Bronchial epithelial cell (primary cell): ENCODE results near the gene RUNX1. TPM values are rescaled to one million over a fixed set of nuclear protein-coding genes. Genes with fewer than 3 reads are reported as not detected.
"Not testable (repeated sequence)": the region's sequence is repeated elsewhere in the genome, so short reads cannot be mapped to it uniquely, and the experiment has no call there.

Experiments
- DNase-seq: peaks from one replicate; pipeline ENCODE4 v3.0.0-alpha.2; 2010; ENCODE audit warnings: low read depth
- FAIRE-seq: peaks from 2 replicates; lab custom pipeline; 2011; peaks lifted over from hg19 to GRCh38; lab: Jason Lieb, UNC
- H3K27me3 ChIP-seq: 2 replicates; pipeline ENCODE4 v1.5.1; 2011; ENCODE audit warnings: low read length; ENCODE audit not compliant: control insufficient read depth, insufficient read depth
- H3K36me3 ChIP-seq: 2 replicates; pipeline ENCODE4 v1.5.1; 2011; ENCODE audit warnings: low read length; ENCODE audit not compliant: control insufficient read depth, insufficient read depth
- H3K4me3 ChIP-seq: 2 replicates; pipeline ENCODE4 v1.5.1; 2011; ENCODE audit warnings: mild to moderate bottlenecking, low read depth, low read length, control low read depth
- CTCF ChIP-seq: IDR thresholded peaks from 2 replicates; pipeline ENCODE4 v1.5.1; 2011; ENCODE audit warnings: mild to moderate bottlenecking, moderate library complexity, low read length, control low read depth, inconsistent platforms; ENCODE audit not compliant: insufficient read depth, severe bottlenecking
- total RNA-seq: library from RNA; depleted of rRNA; stranded (reverse); fragments of >200 nt; gene quantifications from 2 replicates; pipeline ENCODE4 v1.2.1, GENCODE V29; 2014

The RUNX1 gene
- total RNA-seq, 1 donor from 2014 or later = 11.8 TPM

GRCh38 chr21:34808569-34809204 is 240.4 kb downstream of the RUNX1 start:
- TF ChIP-seq CTCF = no peak
- DNase-seq (peak; percentile 69), FAIRE-seq (no peak)
- Histone ChIP-seq H3K27me3 (no peaks in the 10 kb centered on the region), H3K36me3 (peaks cover 3% of the 10 kb centered on the region), H3K4me3 (no peak overlapping the region)

GRCh38 chr21:34807881-34808568 is 241.1 kb downstream of the RUNX1 start:
- Histone ChIP-seq H3K36me3 (peaks cover 3% of the 10 kb centered on the region), H3K27me3 (no peaks in the 10 kb centered on the region), H3K4me3 (no peak overlapping the region)
- TF ChIP-seq CTCF = no peak
- FAIRE-seq (peak; percentile 82), DNase-seq (peak; percentile 97)

GRCh38 chr21:34807146-34807880 is 241.8 kb downstream of the RUNX1 start:
- DNase-seq (peak; percentile 99), FAIRE-seq (peak; percentile 79)
- Histone ChIP-seq H3K36me3 (peaks cover 3% of the 10 kb centered on the region), H3K4me3 (no peak overlapping the region), H3K27me3 (no peaks in the 10 kb centered on the region)
- TF ChIP-seq CTCF = peak; percentile 8

- FAIRE-seq (no peak), DNase-seq (no peak)
- Histone ChIP-seq H3K27me3 (no peaks in the 10 kb centered on the region), H3K4me3 (no peak overlapping the region), H3K36me3 (peaks cover 3% of the 10 kb centered on the region)
- no peak for TF ChIP-seq CTCF
Measured at GRCh38 chr21:34806423-34806822, 242.7 kb downstream of the RUNX1 start.

- Histone ChIP-seq H3K4me3 (no peak overlapping the region), H3K36me3 (no peaks in the 10 kb centered on the region), H3K27me3 (no peaks in the 10 kb centered on the region)
- FAIRE-seq = no peak
- TF ChIP-seq CTCF = no peak
- DNase-seq = no peak
Measured at GRCh38 chr21:34805157-34805556, 243.9 kb downstream of the RUNX1 start.

- H3K27me3 ChIP-seq, H3K36me3 ChIP-seq, DNase-seq, H3K4me3 ChIP-seq, FAIRE-seq: not testable (repeated sequence)
Measured at GRCh38 chr21:34804584-34804983, 244.5 kb downstream of the RUNX1 start.
